K562 (cell line): ENCODE results near the gene PIH1D1. TPM values are rescaled to one million over a fixed set of nuclear protein-coding genes. Genes with fewer than 3 reads are reported as not detected.
A peak's percentile ranks its signal among the peaks of the same experiment; 100 is the strongest.

Experiments
- BCLAF1 ChIP-seq, 2 experiments: fragments of 450-650 bp in 1 of 2; IDR thresholded peaks; 2 replicates each; pipeline ENCODE4 v1.6.1; 2011 to 2017; ENCODE audit warnings: low read depth in 2 of 2, antibody characterized with exemption in 1 of 2, borderline replicate concordance in 1 of 2, low read length in 1 of 2, mild to moderate bottlenecking in 1 of 2, mixed read lengths in 1 of 2; ENCODE audit not compliant: control insufficient read depth in 1 of 2
- GATA2 ChIP-seq: sonication (generic); formaldehyde crosslinking; IDR thresholded peaks from 2 replicates; pipeline ENCODE4 v1.4.0; 2020; ENCODE audit warnings: mild to moderate bottlenecking, missing genetic modification reagents
- GTF2A2 ChIP-seq: IDR thresholded peaks from 2 replicates; pipeline ENCODE4 v1.6.1; 2016; ENCODE audit warnings: mild to moderate bottlenecking, missing genetic modification characterization, missing compliant biosample characterization
- MLLT1 ChIP-seq, 2 experiments: fragments of 450-650 bp; IDR thresholded peaks; 2 replicates each; pipeline ENCODE4 v1.6.1; 2016
- NR2C1 ChIP-seq, 2 experiments: fragments of 450-650 bp; IDR thresholded peaks; 2 replicates each; pipeline ENCODE4 v1.6.1; 2017; ENCODE audit warnings: mild to moderate bottlenecking in 2 of 2, antibody characterized with exemption in 1 of 2, inconsistent platforms in 1 of 2, missing compliant biosample characterization in 1 of 2, missing genetic modification characterization in 1 of 2
- POU5F1 ChIP-seq: fragments of 150-350 bp; IDR thresholded peaks from 2 replicates; pipeline ENCODE4 v1.6.1; 2014; ENCODE audit warnings: borderline replicate concordance, low read length, low read depth, mild to moderate bottlenecking; ENCODE audit not compliant: partially characterized antibody
- PRMT5 ChIP-seq: sonication (generic); formaldehyde crosslinking; IDR thresholded peaks from 2 replicates; pipeline ENCODE4 v1.5.0; 2020; ENCODE audit warnings: missing genetic modification reagents
- RFX7 ChIP-seq: fragments of 250-450 bp; sonication (Bioruptor Pico); IDR thresholded peaks from 2 replicates; pipeline ENCODE4 v1.5.1; 2021; ENCODE audit warnings: mild to moderate bottlenecking
- RHOXF2B ChIP-seq: fragments of 250-450 bp; sonication (Bioruptor Pico); conservative IDR thresholded peaks from 2 replicates; pipeline ENCODE4 v1.5.1; 2021
- SIN3B ChIP-seq: fragments of 450-650 bp; IDR thresholded peaks from 2 replicates; pipeline ENCODE4 v1.6.1; 2017; ENCODE audit warnings: low read depth, mild to moderate bottlenecking, moderate library complexity
- SIRT6 ChIP-seq: IDR thresholded peaks from one replicate; pipeline ENCODE4 v1.6.1; 2012; ENCODE audit warnings: low read depth, mild to moderate bottlenecking, control low read depth, inconsistent platforms, low read length, moderate library complexity
- SIX5 ChIP-seq, 2 experiments: IDR thresholded peaks; 2 replicates each; pipeline ENCODE4 v1.6.1; 2011; ENCODE audit warnings: low read length in 2 of 2, borderline replicate concordance in 1 of 2, low read depth in 1 of 2, mild to moderate bottlenecking in 1 of 2, moderate library complexity in 1 of 2; ENCODE audit not compliant: insufficient read depth in 1 of 2
- SMARCA4 ChIP-seq: fragments of 450-650 bp; IDR thresholded peaks from 2 replicates; pipeline ENCODE4 v1.6.1; 2016
- SMARCE1 ChIP-seq: fragments of 450-650 bp; IDR thresholded peaks from 2 replicates; pipeline ENCODE4 v1.7.1; 2016; ENCODE audit warnings: mild to moderate bottlenecking
- SRSF7 ChIP-seq: fragments of 200-400 bp; formaldehyde crosslinking; optimal IDR thresholded peaks from 2 replicates; pipeline ENCODE3; 2017; ENCODE audit warnings: mild to moderate bottlenecking, low read depth, low read length
- VEZF1 ChIP-seq: fragments of 200-800 bp; sonication (Bioruptor generic); IDR thresholded peaks from 2 replicates; pipeline ENCODE4 v1.6.1; 2017; ENCODE audit warnings: missing genetic modification characterization, missing compliant biosample characterization
- ZC3H11A ChIP-seq: IDR thresholded peaks from 2 replicates; pipeline ENCODE4 v1.6.1; 2012; ENCODE audit warnings: low read depth, low read length, improper control_type of control experiment
- ZFP30 ChIP-seq: fragments of 250-450 bp; sonication (Bioruptor Pico); IDR thresholded peaks from 2 replicates; pipeline ENCODE4 v1.8.0; 2022; ENCODE audit warnings: moderate library complexity, mild to moderate bottlenecking, inconsistent platforms, borderline replicate concordance
- ZNF324 ChIP-seq: fragments of 250-450 bp; sonication (Bioruptor Pico); IDR thresholded peaks from 2 replicates; pipeline ENCODE4 v1.4.0; 2020; ENCODE audit warnings: mild to moderate bottlenecking
- ZNF699 ChIP-seq: fragments of 250-450 bp; sonication (Bioruptor Pico); IDR thresholded peaks from 2 replicates; pipeline ENCODE4 v1.8.0; 2021; ENCODE audit warnings: mild to moderate bottlenecking, moderate library complexity; ENCODE audit not compliant: insufficient replicate concordance
- polyA plus RNA-seq, 8 experiments: library from polyadenylated mRNA; depleted of rRNA in 4 of 8; stranded (reverse) in 5 of 8; unstranded in 3 of 8; fragments of >200 nt; fragmentation: Nextera tagmentation in 2 of 8; fragmentation: Illumina TruSeq in 1 of 8; extraction: Ambion mirVana in 2 of 8; extraction: Trizol in 1 of 8; gene quantifications; 2 replicates each; pipeline versions ENCODE4 v1.2.1 to v1.2.3, GENCODE V29; 2011 to 2014; ENCODE audit warnings: inconsistent platforms in 1 of 8, missing spikeins in 1 of 8
- total RNA-seq, 7 experiments: library from RNA; depleted of rRNA in 6 of 7; stranded (reverse); fragments of >200 nt in 6 of 7; fragmentation: Illumina TruSeq in 2 of 7; extraction: Trizol in 2 of 7; gene quantifications; 2 replicates each; pipeline versions ENCODE4 v1.2.1 to v1.2.3, GENCODE V29; 2011 to 2021; ENCODE audit warnings: low replicate concordance in 1 of 7
- TF ChIP-seq, protein P1 (sequence below): sonication (generic); formaldehyde crosslinking; IDR thresholded peaks from 2 replicates; pipeline ENCODE4 v1.8.0; 2023; ENCODE audit warnings: mild to moderate bottlenecking, missing genetic modification reagents

The PIH1D1 gene
- total and polyA plus RNA-seq, 9 of the 15 experiments (the other 6 are each of a cell fraction or from before 2014, with no cell fraction given) = 26.5 to 224 (median 137) TPM

DNA sequence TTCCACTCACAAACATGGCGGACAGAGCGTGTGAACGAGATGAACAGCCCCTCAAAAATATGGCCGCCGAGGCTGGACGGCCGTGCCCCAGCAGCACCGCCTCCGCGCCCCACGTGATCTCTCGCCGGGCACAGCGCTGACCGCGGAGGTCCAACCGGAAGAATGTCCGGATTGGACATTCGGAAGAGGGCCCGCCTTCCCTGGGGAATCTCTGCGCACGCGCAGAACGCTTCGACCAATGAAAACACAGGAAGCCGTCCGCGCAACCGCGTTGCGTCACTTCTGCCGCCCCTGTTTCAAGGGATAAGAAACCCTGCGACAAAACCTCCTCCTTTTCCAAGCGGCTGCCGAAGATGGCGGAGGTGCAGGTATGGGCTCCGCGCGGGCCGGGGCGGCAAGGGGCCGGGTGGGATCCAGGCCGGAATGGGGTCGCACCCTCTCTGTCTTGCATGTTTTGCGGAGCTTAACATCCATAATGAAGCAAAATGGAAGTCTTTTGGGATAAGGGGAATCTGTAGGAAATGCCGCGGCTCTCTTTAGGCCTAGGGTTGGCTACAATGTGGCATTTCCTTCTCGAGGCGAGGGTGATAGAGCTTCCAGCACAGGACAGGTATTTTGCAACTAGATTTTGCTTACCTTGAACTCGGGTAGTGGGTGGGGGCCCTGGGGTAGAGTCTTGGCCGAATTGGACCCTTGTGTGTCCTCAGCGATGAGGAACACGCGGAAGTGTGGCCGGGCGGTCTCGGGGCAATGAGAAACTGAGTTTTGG is 35.8 kb upstream of the PIH1D1 start, which contains the start of gene RPL13A (continued):
- TF ChIP-seq BCLAF1 (IDR thresholded peaks at IDR 0.05; ENCODE audit: borderline replicate concordance in 1 of 2, control insufficient read depth in 1 of 2, low read depth in 2 of 2, low read length in 1 of 2) (no peak), ZNF699 (CRISPR knock-in tag) (no peak), SMARCA4 (no peak), ZNF324 (no peak), NR2C1 (IDR thresholded peaks at IDR 0.05) (peak; percentile 84), NR2C1 (tag; IDR thresholded peaks at IDR 0.05) (no peak), GATA2 (CRISPR knock-in tag) (no peak), PRMT5 (no peak), ZC3H11A (no peak), SIN3B (peak; percentile 69), SMARCE1 (no peak), SIX5 (IDR thresholded peaks at IDR 0.05; ENCODE audit: borderline replicate concordance in 1 of 2, insufficient read depth in 1 of 2, low read depth in 1 of 2, low read length in 2 of 2) (peak; percentile 5 to 38; a peak in 2 of 4 replicates), SRSF7 (no peak), RFX7 (CRISPR knock-in tag) (no peak), RHOXF2B (CRISPR knock-in tag) (no peak), ZFP30 (CRISPR knock-in tag) (no peak), GTF2A2 (tag) (peak; percentile 63; the same call in 1 of the 2 replicates), SIRT6 (peak; percentile 18), POU5F1 (peak; percentile 21), MLLT1 (IDR thresholded peaks at IDR 0.05) (peak; percentile 87 to 93), VEZF1 (CRISPR knock-in tag) (peak; percentile 55)
- TF ChIP-seq, protein P1, sequence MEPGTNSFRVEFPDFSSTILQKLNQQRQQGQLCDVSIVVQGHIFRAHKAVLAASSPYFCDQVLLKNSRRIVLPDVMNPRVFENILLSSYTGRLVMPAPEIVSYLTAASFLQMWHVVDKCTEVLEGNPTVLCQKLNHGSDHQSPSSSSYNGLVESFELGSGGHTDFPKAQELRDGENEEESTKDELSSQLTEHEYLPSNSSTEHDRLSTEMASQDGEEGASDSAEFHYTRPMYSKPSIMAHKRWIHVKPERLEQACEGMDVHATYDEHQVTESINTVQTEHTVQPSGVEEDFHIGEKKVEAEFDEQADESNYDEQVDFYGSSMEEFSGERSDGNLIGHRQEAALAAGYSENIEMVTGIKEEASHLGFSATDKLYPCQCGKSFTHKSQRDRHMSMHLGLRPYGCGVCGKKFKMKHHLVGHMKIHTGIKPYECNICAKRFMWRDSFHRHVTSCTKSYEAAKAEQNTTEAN (CRISPR knock-in tag) = no peak; the same call in 1 of the 2 replicates
